Measurements from ENCODE around the gene GOLGA8N.
"Not testable (repeated sequence)": the region's sequence is repeated elsewhere in the genome, so short reads cannot be mapped to it uniquely, and the experiment has no call there.

GOLGA8N gene

GRCh38 chr15:32593151-32593550 lies at the start of gene GOLGA8N:
Gene GOLGA8N (plus strand): TSS chr15:32593456.
- not testable (repeated sequence) for DNase-seq (ENCODE audit: extremely low read depth, insufficient read length)

GRCh38 chr15:32543456-32543855 lies 49.8 kb upstream of the GOLGA8N start:
- not testable (repeated sequence) for H3K4me3 ChIP-seq (replicated peaks; ENCODE audit: low read depth, low read length); H3K36me3 ChIP-seq (ENCODE audit: control insufficient read depth, insufficient read depth, low read length); H3K27me3 ChIP-seq (replicated peaks; ENCODE audit: control insufficient read depth, insufficient read depth, low read length); DNase-seq (ENCODE audit: extremely low read depth, insufficient read length)

More at GRCh38 chr15:32593151-32593550, at the start of gene GOLGA8N:
- H3K4me3 ChIP-seq (replicated peaks; ENCODE audit: low read depth, low read length); H3K27me3 ChIP-seq (replicated peaks; ENCODE audit: control insufficient read depth, insufficient read depth, low read length); H3K36me3 ChIP-seq (ENCODE audit: control insufficient read depth, insufficient read depth, low read length): not testable (repeated sequence)

GRCh38 chr15:32545129-32545528 lies 48.1 kb upstream of the GOLGA8N start:
- H3K36me3 ChIP-seq (ENCODE audit: control insufficient read depth, insufficient read depth, low read length); H3K4me3 ChIP-seq (replicated peaks; ENCODE audit: low read depth, low read length); H3K27me3 ChIP-seq (replicated peaks; ENCODE audit: control insufficient read depth, insufficient read depth, low read length); DNase-seq (ENCODE audit: extremely low read depth, insufficient read length): not testable (repeated sequence)

- DNase-seq (ENCODE audit: extremely low read depth, insufficient read length); H3K36me3 ChIP-seq (ENCODE audit: control insufficient read depth, insufficient read depth, low read length); H3K4me3 ChIP-seq (replicated peaks; ENCODE audit: low read depth, low read length); H3K27me3 ChIP-seq (replicated peaks; ENCODE audit: control insufficient read depth, insufficient read depth, low read length): not testable (repeated sequence)
These were observed 38.7 kb upstream of the GOLGA8N start for GRCh38 chr15:32554587-32554986.

- H3K27me3 ChIP-seq (replicated peaks; ENCODE audit: control insufficient read depth, insufficient read depth, low read length); DNase-seq (ENCODE audit: extremely low read depth, insufficient read length); H3K36me3 ChIP-seq (ENCODE audit: control insufficient read depth, insufficient read depth, low read length); H3K4me3 ChIP-seq (replicated peaks; ENCODE audit: low read depth, low read length): not testable (repeated sequence)
These were observed 31.1 kb upstream of the GOLGA8N start for GRCh38 chr15:32562198-32562597.

GRCh38 chr15:32568988-32569387 lies 24.3 kb upstream of the GOLGA8N start:
- not testable (repeated sequence) for H3K36me3 ChIP-seq (ENCODE audit: control insufficient read depth, insufficient read depth, low read length); H3K27me3 ChIP-seq (replicated peaks; ENCODE audit: control insufficient read depth, insufficient read depth, low read length); H3K4me3 ChIP-seq (replicated peaks; ENCODE audit: low read depth, low read length); DNase-seq (ENCODE audit: extremely low read depth, insufficient read length)

DNA sequence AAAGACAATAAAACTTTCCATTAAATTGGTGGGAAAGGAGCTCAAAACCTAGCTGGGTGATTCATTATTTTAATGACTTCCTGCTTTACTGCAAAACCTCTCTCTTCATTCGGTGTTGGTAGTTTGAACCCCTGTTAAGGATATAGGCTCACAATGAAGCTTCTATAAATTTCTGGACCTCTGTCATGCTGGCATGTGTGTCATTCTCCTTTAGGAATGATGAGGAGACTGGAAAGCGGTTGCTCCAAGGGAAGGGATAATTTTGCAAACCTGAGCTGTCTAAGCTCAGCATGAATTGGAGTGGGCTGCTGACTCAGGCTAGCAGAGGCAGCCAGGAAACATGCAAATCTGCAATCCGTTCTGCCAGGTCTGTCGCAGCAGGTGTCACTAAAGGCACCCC lies 14.8 kb upstream of the GOLGA8N start:
- H3K4me3 ChIP-seq (replicated peaks; ENCODE audit: low read depth, low read length); H3K36me3 ChIP-seq (ENCODE audit: control insufficient read depth, insufficient read depth, low read length); DNase-seq (ENCODE audit: extremely low read depth, insufficient read length); H3K27me3 ChIP-seq (replicated peaks; ENCODE audit: control insufficient read depth, insufficient read depth, low read length): not testable (repeated sequence)

GRCh38 chr15:32585844-32586243 lies 7.4 kb upstream of the GOLGA8N start:
- not testable (repeated sequence) for DNase-seq (ENCODE audit: extremely low read depth, insufficient read length); H3K27me3 ChIP-seq (replicated peaks; ENCODE audit: control insufficient read depth, insufficient read depth, low read length); H3K36me3 ChIP-seq (ENCODE audit: control insufficient read depth, insufficient read depth, low read length); H3K4me3 ChIP-seq (replicated peaks; ENCODE audit: low read depth, low read length)

DNA sequence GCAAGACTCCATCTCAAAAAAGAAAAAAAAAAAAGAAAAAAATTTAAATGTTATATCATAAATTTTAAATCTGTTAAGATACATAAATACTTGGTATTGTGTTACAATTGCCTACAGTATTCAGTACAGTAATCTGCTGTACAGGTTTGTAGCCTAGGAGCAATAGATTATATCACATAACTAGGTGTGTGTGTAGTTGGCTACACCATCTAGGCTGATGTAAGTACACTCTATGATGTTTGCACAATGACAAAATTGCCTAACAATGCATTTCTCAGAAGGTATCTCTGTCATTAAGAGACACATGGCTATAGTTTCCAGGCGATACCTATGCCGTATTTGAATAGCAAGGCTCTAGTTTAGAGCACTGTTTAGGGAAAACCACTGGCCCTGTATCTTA lies 16.3 kb downstream of the GOLGA8N start:
- H3K4me3 ChIP-seq (replicated peaks; ENCODE audit: low read depth, low read length); H3K36me3 ChIP-seq (ENCODE audit: control insufficient read depth, insufficient read depth, low read length); DNase-seq (ENCODE audit: extremely low read depth, insufficient read length): not testable (repeated sequence)

DNA sequence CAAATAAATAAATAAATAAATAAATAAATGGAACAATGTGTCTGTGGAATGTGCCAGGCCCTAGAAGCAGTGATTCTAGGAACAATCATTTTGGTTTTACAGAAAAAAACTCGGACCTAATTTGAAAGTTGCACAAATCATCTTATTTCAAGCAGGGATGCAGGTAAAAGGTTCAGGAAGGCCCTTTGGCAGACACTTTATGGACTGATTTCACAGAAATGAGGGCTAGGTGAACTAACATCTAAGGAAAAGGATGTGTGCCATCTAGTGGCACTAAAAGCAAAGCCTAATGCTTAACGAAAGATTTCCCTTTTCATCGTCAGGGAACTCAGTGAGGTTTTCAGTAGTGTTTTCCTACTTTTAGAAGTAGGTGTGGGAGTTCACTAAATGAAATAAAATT lies 17.5 kb downstream of the GOLGA8N start:
- not testable (repeated sequence) for H3K27me3 ChIP-seq (replicated peaks; ENCODE audit: control insufficient read depth, insufficient read depth, low read length); DNase-seq (ENCODE audit: extremely low read depth, insufficient read length)

More for the DNA sequence above, 16.3 kb downstream of the GOLGA8N start:
- H3K27me3 ChIP-seq (replicated peaks; ENCODE audit: control insufficient read depth, insufficient read depth, low read length), result not testable (repeated sequence)

DNA sequence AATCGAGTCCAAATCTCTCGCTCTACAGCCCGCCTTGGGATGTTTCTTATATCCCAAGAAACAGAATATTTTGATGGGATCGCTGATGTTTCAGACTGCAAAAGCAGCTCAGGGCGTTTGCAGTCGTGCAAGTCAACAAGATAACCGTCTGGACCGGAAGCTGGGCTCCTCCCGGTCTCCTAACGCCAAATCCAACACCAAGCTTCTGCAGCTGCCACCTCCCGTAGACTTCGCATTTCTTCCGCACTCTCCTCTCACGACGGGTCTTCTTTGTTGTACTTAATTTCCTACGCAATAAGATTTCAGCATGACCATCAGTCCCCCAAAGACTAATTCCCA lies 21.4 kb downstream of the GOLGA8N start:
- H3K4me3 ChIP-seq (replicated peaks; ENCODE audit: low read depth, low read length), result peak overlapping the region; percentile 80
- DNase-seq (ENCODE audit: extremely low read depth, insufficient read length); H3K27me3 ChIP-seq (replicated peaks; ENCODE audit: control insufficient read depth, insufficient read depth, low read length); H3K36me3 ChIP-seq (ENCODE audit: control insufficient read depth, insufficient read depth, low read length): not testable (repeated sequence)

More for the DNA sequence above, 17.5 kb downstream of the GOLGA8N start:
- not testable (repeated sequence) for H3K36me3 ChIP-seq (ENCODE audit: control insufficient read depth, insufficient read depth, low read length); H3K4me3 ChIP-seq (replicated peaks; ENCODE audit: low read depth, low read length)

DNA sequence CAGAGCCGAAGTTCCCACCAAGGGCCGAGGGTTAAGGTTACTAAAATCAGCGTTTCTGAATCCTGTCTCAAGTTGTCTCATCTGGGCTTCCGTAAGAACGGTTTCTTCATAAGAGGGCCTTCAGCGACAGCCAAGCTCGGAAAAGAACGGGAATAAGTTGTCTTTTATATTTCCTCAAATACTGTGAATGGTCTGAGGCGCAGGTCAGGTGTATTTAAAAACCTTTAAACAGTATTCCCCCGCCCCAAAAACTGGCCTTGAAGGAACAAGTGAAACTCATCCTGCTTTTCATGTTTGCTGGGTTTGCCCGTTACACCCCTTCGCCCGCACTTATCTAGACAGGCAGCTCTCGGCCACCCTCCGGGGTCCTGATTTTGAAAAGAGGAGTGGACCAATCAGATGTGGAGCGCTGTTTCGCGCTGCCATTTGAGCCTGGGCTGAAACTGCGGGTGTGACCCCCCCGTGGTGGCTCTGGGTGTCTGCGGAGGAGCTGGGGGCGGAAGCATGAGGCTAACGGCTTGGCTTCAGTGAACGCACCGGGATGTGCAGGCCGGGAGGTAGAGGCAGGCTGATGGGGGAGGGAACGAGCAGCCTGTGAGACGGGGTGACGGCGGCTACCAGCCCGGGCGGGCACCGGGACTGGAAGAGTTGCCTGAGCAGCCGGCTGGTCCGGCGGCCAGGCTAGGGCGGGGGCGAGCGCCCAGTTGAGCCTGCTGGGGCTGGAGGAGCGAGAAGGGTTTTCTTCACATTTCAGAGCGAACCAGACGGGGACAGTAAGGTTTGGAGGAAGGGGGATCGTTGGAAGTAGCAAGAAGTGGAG lies 22.0 kb downstream of the GOLGA8N start, which contains the start of gene ARHGAP11A:
TSS of gene ARHGAP11A (plus strand) at position 454 of the 820 bp plus-strand sequence. CDS start 708 bp downstream, outside the sequence.
- H3K4me3 ChIP-seq (replicated peaks; ENCODE audit: low read depth, low read length), result peak within 1 kb of the TSS; percentile 80
- H3K36me3 ChIP-seq (ENCODE audit: control insufficient read depth, insufficient read depth, low read length); H3K27me3 ChIP-seq (replicated peaks; ENCODE audit: control insufficient read depth, insufficient read depth, low read length): not testable (repeated sequence)
- DNase-seq (ENCODE audit: extremely low read depth, insufficient read length), result peak; percentile 74

GRCh38 chr15:32615871-32616426 lies 22.7 kb downstream of the GOLGA8N start:
- peak overlapping the region; percentile 80 for H3K4me3 ChIP-seq (replicated peaks; ENCODE audit: low read depth, low read length)
- not testable (repeated sequence) for DNase-seq (ENCODE audit: extremely low read depth, insufficient read length); H3K36me3 ChIP-seq (ENCODE audit: control insufficient read depth, insufficient read depth, low read length); H3K27me3 ChIP-seq (replicated peaks; ENCODE audit: control insufficient read depth, insufficient read depth, low read length)

All from GM06990 (cell line).